H1 (cell line): ENCODE results near the gene NUFIP2. TPM values are rescaled to one million over a fixed set of nuclear protein-coding genes. Genes with fewer than 3 reads are reported as not detected.

Experiments
- E2F6 ChIP-seq: IDR thresholded peaks from 2 replicates; pipeline ENCODE4 v1.6.1; 2012; ENCODE audit warnings: inconsistent platforms
- NANOG ChIP-seq: IDR thresholded peaks from 2 replicates; pipeline ENCODE4 v1.6.1; 2011; ENCODE audit warnings: low read length, low read depth, mild to moderate bottlenecking, inconsistent platforms; ENCODE audit not compliant: insufficient read depth, poor library complexity, severe bottlenecking
- POLR2AphosphoS5 ChIP-seq: IDR thresholded peaks from 2 replicates; pipeline ENCODE4 v1.6.1; 2011; ENCODE audit warnings: low read depth, low read length
- TAF7 ChIP-seq: optimal IDR thresholded peaks from 2 replicates; pipeline ENCODE3; 2011; ENCODE audit warnings: low read depth, mild to moderate bottlenecking, inconsistent platforms, low read length, moderate library complexity, borderline replicate concordance
- polyA plus RNA-seq, 7 experiments: library from polyadenylated mRNA; depleted of rRNA in 3 of 7; stranded (reverse) in 5 of 7; unstranded in 2 of 7; fragments of >200 nt in 5 of 7; fragments of 200-250 nt in 2 of 7; gene quantifications; 1 replicate in 5 of 7; 2 replicates in 1 of 7; 4 replicates in 1 of 7; pipeline versions ENCODE4 v1.2.1 to v1.2.3, GENCODE V29; 2011 to 2013; ENCODE audit warnings: missing spikeins in 2 of 7, mixed read lengths in 2 of 7
- total RNA-seq: library from RNA; stranded (reverse); fragmentation: NEBNext Ultra II Directional; extraction: Animal tissue kit (Norgen Biotek cat#: 25700); gene quantifications from 2 replicates; pipeline ENCODE4 v1.2.1, GENCODE V29; 2021

NUFIP2 gene
- total and polyA plus RNA-seq, 2 of the 8 experiments (the other 6 are each of a cell fraction or from before 2014, with no cell fraction given), result 65.9 to 118 TPM

- TF ChIP-seq NANOG (no peak), E2F6 (no peak), TAF7 (no peak), POLR2AphosphoS5 (no peak)
These were observed 60.6 kb downstream of the NUFIP2 start (continued) for GRCh38 chr17:29233301-29233700.
